Ectodermal cell (in vitro differentiated cells): Measurements from ENCODE around the gene FGFBP1.
"Not testable (repeated sequence)": the region's sequence is repeated elsewhere in the genome, so short reads cannot be mapped to it uniquely, and the experiment has no call there.

Experiments used
- H3K27ac ChIP-seq: 2 replicates; pipeline ENCODE4 v1.7.0; 2013; ENCODE audit warnings: mild to moderate bottlenecking, low read depth, low read length; ENCODE audit not compliant: insufficient read depth, poor library complexity, severe bottlenecking
- H3K27me3 ChIP-seq: 2 replicates; pipeline ENCODE4 v1.7.0; 2013; ENCODE audit warnings: mild to moderate bottlenecking, low read length; ENCODE audit not compliant: insufficient read depth, control insufficient read depth, poor library complexity, severe bottlenecking
- H3K36me3 ChIP-seq: one replicate; pipeline ENCODE4 v1.7.0; 2013; ENCODE audit warnings: low read length; ENCODE audit not compliant: control insufficient read depth, insufficient read depth
- H3K4me1 ChIP-seq: one replicate; pipeline ENCODE4 v1.7.0; 2013; ENCODE audit warnings: low read length; ENCODE audit not compliant: control insufficient read depth, insufficient read depth
- H3K4me3 ChIP-seq: 2 replicates; pipeline ENCODE4 v1.7.0; 2013; ENCODE audit warnings: low read depth, low read length, control low read depth; ENCODE audit not compliant: insufficient read depth
- H3K9me3 ChIP-seq: 2 replicates; pipeline ENCODE4 v1.7.0; 2013; ENCODE audit warnings: mild to moderate bottlenecking, low read length, moderate library complexity; ENCODE audit not compliant: control insufficient read depth
- WGBS, 2 experiments: methylation state at CpG; one replicate each; pipeline ENCODE4 v1.1.7; 2013; ENCODE audit warnings: missing lambda C conversion rate in 2 of 2; 5-methylcytosine and 5-hydroxymethylcytosine counted together

The FGFBP1 gene

GRCh38 chr4:15929540-15929939 is 9.0 kb downstream of the FGFBP1 start:
- no peaks in the 10 kb centered on the region for H3K4me1 ChIP-seq
- 89 to 93% methylated on average over 3 of the region's 3 CpGs for WGBS, 2 experiments
- no peaks in the 10 kb centered on the region for H3K36me3 ChIP-seq
- no peak overlapping the region for H3K27ac ChIP-seq
- H3K9me3 ChIP-seq, result no peaks in the 10 kb centered on the region
- no peaks in the 10 kb centered on the region for H3K27me3 ChIP-seq
- no peak overlapping the region for H3K4me3 ChIP-seq

GRCh38 chr4:15928883-15929282 is 9.7 kb downstream of the FGFBP1 start:
- Histone ChIP-seq H3K36me3 (no peaks in the 10 kb centered on the region), H3K4me3 (no peak overlapping the region), H3K4me1 (no peaks in the 10 kb centered on the region), H3K9me3 (no peaks in the 10 kb centered on the region), H3K27ac (no peak overlapping the region), H3K27me3 (no peaks in the 10 kb centered on the region)
- WGBS, 2 experiments, result 85 to 89% methylated on average over 5 of the region's 5 CpGs

DNA sequence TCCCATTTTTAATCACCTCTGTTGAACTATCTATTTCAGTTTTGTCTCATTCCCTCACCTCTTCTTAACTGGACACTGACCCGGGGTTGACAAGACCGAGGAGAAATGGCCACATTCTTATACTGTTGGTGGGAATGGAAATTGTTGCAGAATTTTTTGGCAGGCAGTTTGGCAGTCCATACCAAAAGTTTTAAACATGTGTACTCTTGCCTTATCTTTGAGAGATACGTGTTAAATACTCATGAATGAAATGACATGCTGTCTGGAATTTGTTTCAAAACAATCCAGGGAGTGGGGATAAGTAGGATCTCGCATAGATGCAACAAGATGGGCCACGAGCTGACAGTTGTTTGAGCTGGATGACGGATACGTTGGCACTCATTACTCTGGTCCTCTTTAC is 12.1 kb downstream of the FGFBP1 start:
- WGBS, 2 experiments, result 91 to 97% methylated on average over 7 of the region's 7 CpGs
- no peaks in the 10 kb centered on the region for H3K4me1 ChIP-seq
- no peaks in the 10 kb centered on the region for H3K9me3 ChIP-seq
- H3K27ac ChIP-seq, result no peak overlapping the region
- H3K27me3 ChIP-seq, result no peaks in the 10 kb centered on the region
- no peak overlapping the region for H3K4me3 ChIP-seq
- H3K36me3 ChIP-seq, result no peaks in the 10 kb centered on the region

GRCh38 chr4:15925830-15926229 is 12.7 kb downstream of the FGFBP1 start:
- Histone ChIP-seq H3K36me3 (no peaks in the 10 kb centered on the region), H3K27ac (no peak overlapping the region), H3K4me3 (no peak overlapping the region), H3K4me1 (no peaks in the 10 kb centered on the region), H3K9me3 (no peaks in the 10 kb centered on the region), H3K27me3 (no peaks in the 10 kb centered on the region)
- WGBS, 2 experiments, result 81 to 93% methylated on average over 3 of the region's 3 CpGs

DNA sequence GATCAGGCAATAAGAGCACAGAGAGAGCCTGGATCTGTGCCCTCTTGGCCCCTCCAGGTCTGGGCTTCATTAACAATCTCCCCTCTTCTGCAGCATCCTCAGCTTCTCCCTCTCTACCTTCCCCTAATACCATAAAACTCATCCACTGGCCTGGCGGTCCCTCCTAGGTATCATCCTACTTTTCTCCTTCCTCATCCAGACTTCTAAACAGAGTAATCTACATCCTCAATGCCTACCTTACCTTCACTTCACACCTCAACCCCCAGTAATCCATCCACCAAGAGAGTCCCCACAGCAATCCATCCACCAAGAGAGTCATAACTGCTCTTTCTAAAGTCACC is 17.0 kb downstream of the FGFBP1 start:
- WGBS, 2 experiments, result 90 to 91% methylated on average over 1 of the region's 1 CpG
- Histone ChIP-seq H3K27ac (no peak overlapping the region), H3K4me3 (no peak overlapping the region), H3K27me3 (no peaks in the 10 kb centered on the region), H3K36me3 (no peaks in the 10 kb centered on the region), H3K4me1 (no peaks in the 10 kb centered on the region), H3K9me3 (no peaks in the 10 kb centered on the region)

DNA sequence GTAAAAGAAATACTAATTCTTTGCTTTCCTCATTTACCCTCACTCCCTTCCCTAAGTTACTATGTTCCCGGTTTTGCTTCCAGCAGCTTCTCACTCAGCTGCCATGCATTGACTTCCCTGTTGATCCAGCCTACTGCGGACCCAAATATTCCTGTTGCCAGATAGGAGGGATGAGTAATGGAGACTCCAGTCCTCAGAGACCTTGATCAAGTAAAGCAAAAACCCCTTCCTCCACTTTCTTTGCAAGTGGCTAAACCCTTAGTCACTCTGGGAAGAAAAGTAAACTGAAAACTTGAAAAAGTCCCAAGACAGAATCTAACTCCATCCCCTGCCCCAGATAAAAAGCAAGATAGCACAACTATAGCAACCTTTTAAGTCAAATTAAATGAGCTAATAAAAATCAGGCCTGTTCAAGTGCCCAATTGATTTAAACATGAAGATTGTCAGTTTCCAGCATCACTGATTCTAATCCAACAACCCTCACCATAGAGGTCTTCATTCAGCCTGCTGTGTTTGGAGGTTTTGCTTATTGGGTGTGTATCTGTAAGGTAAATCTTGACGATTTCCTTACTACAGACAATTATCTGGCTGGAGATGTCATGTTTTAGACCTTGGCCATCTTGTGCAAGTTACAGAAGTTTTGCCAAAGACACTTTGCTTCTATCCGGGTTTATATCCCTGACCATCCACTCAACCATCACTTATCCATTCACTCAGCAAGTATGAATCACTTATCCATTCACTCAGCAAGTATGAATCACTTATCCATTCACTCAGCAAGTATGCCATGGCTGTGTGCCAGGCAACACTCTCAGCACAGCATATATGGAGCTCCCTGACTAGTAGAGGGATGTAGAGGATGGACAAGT is 17.6 kb downstream of the FGFBP1 start:
- no peak overlapping the region for H3K27ac ChIP-seq
- no peaks in the 10 kb centered on the region for H3K27me3 ChIP-seq
- H3K9me3 ChIP-seq, result no peaks in the 10 kb centered on the region
- no peaks in the 10 kb centered on the region for H3K4me1 ChIP-seq
- H3K36me3 ChIP-seq, result no peaks in the 10 kb centered on the region
- no peak overlapping the region for H3K4me3 ChIP-seq
- 88 to 95% methylated on average over 3 to 4 of the region's 4 CpGs for WGBS, 2 experiments

DNA sequence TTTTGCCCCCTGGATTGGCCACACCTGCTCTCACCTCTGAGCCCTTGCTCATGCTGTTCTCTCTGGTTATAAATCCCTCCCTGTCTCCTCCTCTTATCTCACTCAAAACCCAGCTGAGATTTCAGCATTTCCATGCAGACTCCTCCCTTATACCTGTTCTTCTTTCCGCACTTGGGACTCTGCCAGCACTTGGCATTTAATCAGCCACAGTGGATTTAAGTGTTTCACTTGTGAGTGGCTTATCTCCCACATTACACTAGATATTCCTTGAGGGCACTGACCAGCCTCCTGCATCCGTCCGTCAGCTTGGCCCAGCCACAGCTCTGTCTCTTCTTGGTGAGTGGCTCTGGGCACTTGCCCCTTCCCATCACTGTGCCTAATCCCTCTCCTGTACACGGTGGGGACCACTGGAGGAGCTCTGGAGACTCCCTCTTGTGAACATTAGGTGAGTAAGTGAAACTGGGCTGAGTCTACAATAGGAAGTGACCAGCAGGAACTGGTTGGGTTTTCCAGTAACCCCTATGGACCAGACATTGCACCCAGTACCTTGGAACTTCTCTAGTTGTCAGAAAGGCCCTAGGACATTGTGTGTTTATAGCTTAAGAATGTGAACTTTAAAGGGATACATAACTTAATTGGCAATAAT is 19.9 kb downstream of the FGFBP1 start:
- no peaks in the 10 kb centered on the region for H3K27me3 ChIP-seq
- no peak overlapping the region for H3K4me3 ChIP-seq
- no peaks in the 10 kb centered on the region for H3K36me3 ChIP-seq
- H3K9me3 ChIP-seq, result no peaks in the 10 kb centered on the region
- no peak overlapping the region for H3K27ac ChIP-seq
- 85 to 87% methylated on average over 4 of the region's 4 CpGs for WGBS, 2 experiments
- H3K4me1 ChIP-seq, result no peaks in the 10 kb centered on the region

DNA sequence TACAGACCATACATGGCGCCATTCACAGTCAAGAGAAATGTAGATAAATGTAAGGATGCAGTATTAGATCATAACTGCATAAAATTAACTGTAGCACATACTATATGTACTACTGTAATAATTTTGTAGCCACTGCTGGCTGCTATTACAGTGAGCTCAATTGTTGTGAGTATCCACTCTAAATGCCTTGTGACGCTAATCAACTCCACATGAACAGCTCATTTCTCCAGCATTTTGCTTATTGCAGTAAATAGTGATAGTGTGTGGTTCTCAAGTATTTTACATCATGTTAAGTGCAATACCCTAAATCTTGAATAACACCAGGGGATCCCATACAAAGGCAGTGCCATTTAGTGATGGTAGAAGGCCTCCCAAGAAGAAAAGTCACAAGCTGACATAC is 21.2 kb downstream of the FGFBP1 start:
- no peak overlapping the region for H3K4me3 ChIP-seq
- H3K27ac ChIP-seq, result no peak overlapping the region
- H3K9me3 ChIP-seq, result no peaks in the 10 kb centered on the region
- no peaks in the 10 kb centered on the region for H3K27me3 ChIP-seq
- no peaks in the 10 kb centered on the region for H3K36me3 ChIP-seq
- H3K4me1 ChIP-seq, result no peaks in the 10 kb centered on the region
- 100% methylated on average over 1 of the region's 2 CpGs; no CpG with 5 or more reads in 1 of the 2 experiments for WGBS, 2 experiments

DNA sequence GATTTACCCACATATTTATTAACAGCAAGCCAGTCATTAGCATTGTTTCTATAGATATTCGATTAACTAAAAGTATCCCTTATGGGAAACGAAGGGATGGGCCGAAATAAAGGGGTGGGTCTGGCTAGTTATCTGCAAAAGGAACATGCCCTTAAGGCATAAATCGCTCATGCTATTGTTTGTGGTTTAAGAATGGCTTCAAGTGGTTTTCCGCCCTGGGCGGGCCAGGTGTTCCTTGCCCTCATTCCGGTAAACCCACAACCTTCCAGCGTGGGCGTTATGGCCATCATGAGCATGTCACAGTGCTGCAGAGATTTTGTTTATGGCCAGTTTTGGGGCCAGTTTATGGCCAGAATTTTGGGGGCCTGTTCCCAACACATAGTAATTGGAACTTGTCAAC is 22.2 kb downstream of the FGFBP1 start:
- H3K27ac ChIP-seq, H3K4me1 ChIP-seq, H3K9me3 ChIP-seq, H3K4me3 ChIP-seq, H3K27me3 ChIP-seq, H3K36me3 ChIP-seq: not testable (repeated sequence)
- 93 to 94% methylated on average over 9 of the region's 9 CpGs for WGBS, 2 experiments

DNA sequence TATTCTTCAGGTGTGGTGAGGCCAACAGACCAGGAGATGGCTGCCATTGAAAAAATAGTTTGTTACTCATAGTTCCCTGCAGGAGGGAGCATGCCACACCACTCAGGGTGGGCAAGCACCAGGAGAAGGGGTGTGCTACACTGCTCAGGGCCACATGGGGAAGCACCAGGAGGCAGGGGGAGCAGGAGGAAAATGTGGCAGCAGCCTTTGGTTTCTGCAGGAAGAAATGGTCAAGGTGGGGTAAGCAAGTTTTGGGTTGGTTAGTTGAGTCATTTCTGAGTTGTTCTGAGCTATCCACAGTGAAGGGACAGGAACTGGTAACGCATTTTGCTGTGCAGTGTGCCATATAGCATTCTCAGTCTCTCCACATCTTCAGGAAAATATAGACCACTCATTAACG is 23.8 kb downstream of the FGFBP1 start:
- no peaks in the 10 kb centered on the region for H3K9me3 ChIP-seq
- H3K4me3 ChIP-seq, result no peak overlapping the region
- no peaks in the 10 kb centered on the region for H3K36me3 ChIP-seq
- WGBS, 2 experiments, result 92 to 100% methylated on average over 2 of the region's 2 CpGs
- no peaks in the 10 kb centered on the region for H3K4me1 ChIP-seq
- H3K27me3 ChIP-seq, result no peaks in the 10 kb centered on the region
- H3K27ac ChIP-seq, result no peak overlapping the region
